Hematopoietic multipotent progenitor cell treated with erythropoietin and hydrocortisone succinate and interleukin-3 and kit ligand, for 8 days (in vitro differentiated cells): Measurements from ENCODE around the gene TMEM238.

Experiments
- DNase-seq: peaks from one replicate; pipeline ENCODE4 v3.0.0-alpha.2; 2015

TMEM238 gene

DNA sequence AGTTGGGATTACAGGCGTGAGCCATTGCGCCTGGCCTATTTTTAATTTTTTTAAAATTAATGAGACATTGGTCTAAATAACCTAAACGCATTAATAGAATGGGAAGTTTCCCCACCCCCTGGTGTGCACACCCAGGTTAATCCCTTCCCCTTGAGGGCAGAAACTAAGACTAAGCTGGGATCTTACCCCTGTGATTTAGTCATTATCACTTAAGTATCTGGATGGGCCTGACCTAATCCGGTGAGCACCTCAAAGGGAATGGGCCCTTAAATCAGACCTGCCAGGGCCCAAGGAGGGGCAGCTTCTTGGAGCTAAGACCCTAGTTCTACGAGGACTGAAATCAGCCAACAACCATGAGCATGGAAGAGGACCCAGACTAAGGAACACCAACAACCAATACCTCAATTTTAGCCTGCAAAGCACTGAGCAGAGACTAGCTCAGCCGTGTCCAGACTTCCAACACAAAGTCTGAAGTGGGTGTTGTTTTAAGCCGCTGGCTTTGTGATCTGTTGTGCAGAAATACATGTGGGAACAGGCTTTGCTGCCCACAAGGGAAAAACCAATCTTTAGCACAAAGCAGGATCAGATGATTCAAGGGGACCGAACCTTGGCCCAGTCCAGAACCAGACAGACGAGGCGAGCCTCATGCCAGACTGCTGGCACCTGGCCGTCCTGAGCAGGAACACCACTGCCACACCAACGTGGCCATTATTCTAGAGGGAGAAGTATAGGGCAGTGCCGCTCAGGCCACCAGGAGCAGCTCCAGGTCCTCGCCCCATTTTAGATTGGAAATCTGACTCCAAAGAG lies 16.4 kb upstream of the TMEM238 start:
- no peak for DNase-seq

DNA sequence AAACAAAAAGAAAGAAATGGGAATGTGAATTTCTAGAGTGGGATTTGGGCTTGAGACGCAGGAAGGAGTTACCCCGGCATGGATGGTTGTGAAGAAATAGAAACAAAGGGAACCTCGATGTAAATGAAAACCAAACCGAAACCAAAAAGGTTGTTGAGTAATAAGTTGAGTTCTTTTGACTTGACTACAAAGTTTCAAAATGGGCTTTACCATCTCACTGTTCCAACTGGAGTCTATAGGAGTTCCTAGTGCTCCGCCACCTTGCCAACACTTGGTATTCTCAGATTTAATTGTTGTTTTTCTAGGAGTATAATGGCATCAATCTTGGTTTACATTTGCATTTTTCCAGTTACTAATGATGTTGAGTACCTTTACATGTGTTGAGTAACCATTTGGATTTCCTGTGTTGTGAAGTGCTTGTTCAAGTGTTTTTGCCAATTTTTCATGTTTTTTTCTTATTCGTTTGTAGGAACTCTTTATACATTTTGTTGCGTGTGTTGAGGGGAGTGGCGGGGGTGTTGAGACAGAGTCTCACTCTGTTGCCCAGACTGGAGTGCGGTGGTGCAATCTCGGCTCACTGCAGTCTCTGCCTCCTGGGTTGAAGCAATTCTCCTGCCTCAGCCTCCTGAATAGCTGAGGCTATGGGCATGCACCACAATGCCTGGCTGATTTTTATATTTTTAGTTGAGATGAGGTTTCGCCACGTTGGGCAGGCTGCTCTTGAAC lies 14.3 kb upstream of the TMEM238 start:
- no peak for DNase-seq

DNA sequence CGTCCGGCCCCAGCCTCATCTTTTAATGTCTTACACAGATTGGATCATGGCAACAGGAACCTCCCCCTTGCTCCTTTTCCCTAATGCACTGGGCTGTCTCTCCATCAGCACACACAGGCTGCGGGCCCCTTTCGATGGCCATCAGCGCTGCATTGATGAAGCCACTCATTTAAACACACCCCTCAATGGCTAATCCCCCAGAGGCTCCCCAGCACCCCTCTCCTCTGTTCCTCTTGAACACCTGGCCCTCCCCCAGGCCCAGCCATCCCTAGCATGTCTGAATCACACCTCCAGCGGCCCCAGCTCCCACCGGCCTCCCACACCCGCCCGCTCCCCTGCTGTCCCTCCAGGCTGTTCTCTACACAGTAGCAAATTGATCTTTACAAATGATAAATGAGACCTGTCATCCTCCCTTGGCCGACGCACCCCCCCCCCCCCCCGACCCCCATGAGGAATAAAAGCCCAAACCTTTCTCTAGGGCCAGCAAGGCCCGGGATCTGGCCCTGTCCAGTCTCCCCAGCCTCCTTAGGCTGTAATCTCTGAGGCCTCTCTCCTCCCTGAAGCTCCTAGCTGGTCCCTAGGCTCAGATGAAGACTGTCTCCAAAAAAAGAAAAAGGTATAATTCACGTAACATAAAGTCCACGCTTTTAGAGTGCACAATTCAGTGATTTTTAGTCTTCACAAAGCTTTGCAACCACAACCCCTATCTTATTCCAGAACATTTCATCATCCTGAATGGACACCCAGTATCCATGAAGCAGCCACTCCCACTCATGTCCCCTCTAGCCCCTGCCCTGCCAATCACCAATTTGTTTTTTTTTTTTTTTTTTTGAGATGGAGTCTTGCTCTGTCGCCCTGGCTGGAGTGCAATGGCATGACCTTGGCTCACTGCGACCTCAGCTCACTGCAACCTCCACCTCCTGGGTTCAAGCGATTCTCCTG lies 9.0 kb upstream of the TMEM238 start:
- DNase-seq = no peak

DNA sequence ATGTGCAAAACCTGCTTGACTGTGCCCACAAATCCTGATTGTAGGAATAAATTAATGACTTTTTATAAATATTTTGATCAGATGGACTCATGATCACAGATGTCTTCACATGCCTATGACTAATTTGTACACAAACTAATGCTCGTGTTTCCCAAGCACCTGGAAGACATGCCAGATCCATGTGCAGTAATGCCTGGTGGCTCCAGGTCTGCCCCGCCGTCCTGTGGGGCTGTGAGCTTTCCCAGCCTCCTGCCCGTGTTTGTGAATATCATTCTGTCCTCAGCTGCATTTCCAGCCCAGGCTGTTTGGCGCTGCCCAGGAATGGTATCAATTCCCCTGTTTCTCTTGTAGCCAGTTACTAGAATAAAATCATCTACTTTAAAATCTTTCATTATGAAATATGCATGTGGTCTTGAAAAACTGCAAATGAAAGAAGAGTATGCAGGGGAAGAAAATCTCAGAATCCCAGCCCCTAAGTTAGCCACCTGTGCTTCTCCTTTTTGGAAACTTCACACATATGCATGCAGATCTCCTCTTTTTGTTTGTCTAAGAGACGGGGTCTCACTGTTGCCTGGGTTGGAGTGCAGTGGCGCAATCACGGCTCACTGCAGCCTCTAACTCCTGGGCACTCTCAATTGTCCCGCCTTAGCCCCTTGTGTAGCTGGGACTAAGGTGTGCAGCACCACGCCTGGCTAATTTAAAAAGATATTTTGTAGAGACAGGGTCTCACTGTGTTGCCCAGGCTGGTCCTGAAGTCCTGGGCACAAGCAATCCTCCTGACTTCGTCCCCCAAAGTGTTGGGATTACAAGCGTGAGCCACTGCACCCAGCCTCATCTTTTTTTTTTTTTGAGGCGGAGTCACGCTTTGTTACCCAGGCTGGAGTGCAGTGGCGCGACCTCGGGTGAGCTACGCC lies 7.9 kb upstream of the TMEM238 start:
- no peak for DNase-seq

DNA sequence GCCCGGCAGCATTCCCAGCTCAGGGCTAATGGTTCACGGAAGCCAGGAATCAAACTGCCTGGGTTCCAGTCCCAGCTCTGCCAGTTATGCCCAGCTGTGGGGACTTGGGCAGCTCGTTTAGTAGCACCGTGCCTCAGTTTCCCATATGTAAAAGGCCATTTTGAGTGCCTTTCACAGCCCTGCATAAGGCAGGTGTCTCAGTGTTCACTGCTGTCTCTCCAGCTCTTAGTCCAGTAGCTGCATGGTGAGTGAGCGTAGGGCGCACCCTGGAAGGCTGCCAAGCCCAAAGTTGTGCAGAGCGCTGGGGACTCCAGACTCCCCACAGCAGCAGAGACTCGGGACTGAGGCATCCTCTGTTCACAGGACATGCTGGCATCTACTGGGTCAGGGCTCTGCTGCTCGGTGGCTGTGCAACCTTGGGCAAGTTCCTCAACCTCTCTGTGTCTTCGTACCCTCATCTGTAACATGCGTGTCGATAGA lies 7.1 kb upstream of the TMEM238 start:
- DNase-seq = peak; percentile 59

DNA sequence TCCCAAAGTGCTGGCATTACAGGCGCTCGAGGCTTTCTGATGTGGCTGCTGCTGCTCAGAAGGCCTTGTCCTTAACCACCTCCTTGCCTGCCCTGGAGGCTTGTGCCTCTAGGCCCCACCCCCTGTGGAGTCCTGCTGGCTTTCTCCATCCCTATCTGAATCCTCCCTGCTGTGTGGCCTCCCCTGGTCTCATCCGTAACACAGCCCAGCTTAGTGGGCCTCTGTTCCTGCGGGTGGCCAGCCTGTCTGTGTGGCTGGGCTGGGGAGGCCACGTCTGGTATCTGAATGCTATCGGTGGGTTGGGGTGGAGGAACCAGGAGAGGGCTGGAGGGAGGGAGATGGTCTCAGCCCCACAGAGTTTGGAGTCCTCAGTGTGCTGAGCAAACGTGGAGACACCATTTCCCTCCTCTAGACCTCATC lies 6.4 kb upstream of the TMEM238 start:
- peak; percentile 25 for DNase-seq

DNA sequence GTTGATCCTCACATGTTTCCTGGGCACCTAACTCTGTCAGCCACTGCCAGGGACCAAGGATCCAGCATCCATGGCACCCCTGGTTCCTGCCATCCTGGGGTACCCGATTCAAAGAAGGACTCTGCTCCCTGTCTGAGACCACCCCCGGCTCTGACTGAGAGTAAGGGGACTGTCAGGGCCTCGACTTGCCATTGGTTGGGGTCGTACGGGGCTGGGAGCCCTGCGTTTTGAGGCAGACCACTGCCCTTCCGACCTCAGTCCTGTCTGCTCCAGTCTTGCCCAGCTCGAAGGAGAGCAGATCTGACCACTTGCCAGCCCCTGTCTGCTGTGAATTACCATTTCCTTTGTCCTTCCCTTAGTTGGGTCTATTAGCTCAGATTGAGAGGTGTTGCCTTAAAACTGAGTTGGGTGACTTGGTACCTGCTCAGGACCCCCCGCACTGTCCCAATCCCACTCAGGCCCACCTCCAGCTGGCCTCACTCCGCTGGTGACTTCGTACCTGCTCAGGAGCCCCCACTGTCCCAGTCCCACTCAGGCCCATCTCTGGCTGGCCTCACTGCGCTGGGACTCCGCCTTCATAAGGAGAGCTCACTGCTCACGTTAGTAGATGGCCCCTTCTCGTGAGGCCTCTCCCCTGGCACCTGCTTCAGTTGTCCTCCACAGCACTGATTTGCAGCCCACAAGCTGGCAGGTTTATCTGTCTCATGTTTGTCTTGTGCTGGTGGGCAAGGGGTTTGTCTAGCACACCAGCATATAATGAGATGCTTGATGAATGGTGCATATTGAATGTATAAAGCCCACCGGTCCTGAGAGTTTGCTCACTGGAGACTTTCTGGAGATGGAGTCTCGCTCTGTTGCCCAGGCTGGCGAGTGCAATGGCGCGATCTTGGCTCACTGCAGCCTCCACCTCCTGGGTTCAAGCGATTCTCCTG lies 5.6 kb upstream of the TMEM238 start:
- DNase-seq = no peak

DNA sequence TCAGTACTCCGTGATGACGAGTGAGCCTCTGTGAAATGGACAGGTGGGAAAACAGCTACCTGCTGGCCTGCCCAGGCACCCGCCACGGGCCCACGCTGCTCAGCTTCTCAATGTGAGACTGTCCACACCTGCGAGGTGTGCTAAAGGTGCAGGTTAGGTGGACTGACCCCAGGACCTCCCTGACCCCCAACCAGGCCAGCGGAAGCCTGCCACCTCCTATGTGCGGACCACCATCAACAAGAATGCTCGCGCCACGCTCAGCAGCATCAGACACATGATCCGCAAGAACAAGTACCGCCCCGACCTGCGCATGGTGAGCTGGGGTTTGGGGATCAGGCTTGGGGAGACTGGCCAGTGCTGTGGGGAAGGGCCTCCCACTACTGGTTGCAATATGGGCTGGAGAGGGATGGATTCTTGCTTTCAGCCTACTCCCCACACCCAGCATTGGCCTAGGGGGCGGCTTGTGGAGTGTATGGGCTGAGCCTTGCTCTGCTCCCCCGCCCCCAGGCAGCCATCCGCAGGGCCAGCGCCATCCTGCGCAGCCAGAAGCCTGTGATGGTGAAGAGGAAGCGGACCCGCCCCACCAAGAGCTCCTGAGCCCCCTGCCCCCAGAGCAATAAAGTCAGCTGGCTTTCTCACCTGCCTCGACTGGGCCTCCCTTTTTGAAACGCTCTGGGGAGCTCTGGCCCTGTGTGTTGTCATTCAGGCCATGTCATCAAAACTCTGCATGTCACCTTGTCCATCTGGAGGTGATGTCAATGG lies 3.8 kb upstream of the TMEM238 start:
- no peak for DNase-seq

DNA sequence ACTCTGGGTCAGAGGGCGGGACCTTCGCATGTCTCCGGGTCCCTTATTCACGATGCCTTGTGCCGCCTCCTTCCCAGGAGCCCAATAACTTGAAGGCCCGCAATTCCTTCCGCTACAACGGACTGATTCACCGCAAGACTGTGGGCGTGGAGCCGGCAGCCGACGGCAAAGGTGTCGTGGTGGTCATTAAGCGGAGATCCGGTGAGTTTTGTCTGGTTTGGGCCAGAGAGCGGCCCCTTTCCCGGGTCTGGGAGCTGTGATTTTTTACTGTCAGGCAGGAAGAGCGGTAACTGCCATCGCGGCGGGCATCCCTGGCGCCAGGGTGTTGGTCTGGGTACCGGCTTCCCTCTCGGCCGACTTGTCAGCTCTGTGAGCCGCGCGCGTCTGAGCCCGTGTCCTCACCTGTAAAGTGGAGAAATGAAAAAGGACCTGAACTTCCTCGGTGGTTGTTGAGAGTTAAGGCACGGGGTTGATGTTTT lies 2.4 kb upstream of the TMEM238 start:
- no peak for DNase-seq

DNA sequence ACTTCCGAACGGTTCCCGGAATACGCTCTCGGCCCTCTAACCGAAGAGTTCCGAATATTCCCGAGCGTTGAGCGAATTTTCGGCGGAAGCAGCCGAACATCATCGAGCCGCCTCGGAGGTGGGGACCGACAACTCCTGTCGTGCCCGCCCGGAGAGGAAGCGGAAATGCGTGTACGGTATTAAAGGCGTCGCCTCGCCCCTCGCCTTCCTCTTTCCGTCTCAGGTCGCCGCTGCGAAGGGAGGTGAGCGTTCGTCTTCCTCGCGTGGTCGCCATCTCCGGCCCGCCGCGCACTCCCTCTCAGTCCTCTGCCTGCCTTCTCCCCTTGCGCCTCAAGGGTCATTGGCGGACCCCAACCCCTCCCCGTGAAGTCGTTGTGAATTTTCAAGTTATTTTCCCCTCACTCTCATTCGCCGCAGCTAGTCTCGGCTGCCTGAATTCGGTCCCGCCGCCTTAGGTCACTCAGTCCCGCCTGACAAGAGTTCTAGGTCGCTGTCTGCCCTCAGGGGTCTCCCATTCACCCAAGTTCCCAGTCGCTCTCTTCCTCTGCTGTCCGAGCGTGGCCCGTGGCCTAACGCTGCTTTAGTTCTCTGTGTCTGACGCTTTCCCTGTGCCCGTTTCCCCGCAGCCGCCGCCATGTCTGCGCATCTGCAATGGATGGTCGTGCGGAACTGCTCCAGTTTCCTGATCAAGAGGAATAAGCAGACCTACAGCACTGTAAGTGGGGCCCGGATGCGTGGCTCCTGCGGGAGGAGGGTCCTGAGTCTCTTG lies 1.8 kb upstream of the TMEM238 start, which contains the start of gene RPL28:
Gene RPL28, plus strand, starts transcription at position 209 of the 769 bp plus-strand sequence. Its CDS starts 426 bp downstream, at position 635.
- DNase-seq = peak; percentile 99

DNA sequence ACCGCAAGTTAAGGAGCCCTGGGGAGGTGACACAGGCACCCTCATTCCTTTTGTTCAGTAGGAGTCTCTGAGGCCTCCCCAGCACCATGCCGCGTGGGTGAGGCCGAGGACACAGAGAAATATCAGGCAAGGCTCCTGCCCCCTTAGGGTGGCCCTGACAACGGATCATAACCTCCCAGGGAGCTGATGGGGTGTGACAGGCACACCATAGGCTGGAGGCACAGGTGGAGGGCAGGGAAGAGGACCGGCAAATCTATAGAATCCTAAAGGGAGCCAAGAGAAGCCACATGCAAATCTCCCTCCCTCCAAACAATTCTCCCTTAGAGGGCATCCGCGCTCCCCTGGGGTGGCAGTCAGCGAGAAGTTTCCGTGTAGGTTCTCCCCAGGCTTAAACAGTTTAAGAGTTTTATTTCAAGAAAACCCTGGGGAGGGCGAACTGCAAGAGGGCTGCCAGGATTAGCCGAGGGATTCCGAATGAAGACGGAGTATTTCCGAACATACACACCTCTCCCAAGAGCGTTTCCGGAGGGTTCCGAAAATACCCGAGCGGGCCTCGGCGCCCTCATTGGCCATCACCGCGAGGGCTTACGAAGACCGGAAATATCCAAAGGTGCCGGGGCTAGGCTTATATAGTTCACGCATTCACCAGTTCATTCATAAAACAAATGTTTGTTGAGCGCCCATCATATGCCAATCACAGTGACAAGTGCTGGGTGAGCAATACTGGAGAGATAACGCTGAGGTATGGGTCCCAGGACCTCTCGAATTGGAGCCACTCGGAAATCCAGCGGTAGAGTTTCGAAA lies 1.0 kb upstream of the TMEM238 start:
- DNase-seq = peak; percentile 97

DNA sequence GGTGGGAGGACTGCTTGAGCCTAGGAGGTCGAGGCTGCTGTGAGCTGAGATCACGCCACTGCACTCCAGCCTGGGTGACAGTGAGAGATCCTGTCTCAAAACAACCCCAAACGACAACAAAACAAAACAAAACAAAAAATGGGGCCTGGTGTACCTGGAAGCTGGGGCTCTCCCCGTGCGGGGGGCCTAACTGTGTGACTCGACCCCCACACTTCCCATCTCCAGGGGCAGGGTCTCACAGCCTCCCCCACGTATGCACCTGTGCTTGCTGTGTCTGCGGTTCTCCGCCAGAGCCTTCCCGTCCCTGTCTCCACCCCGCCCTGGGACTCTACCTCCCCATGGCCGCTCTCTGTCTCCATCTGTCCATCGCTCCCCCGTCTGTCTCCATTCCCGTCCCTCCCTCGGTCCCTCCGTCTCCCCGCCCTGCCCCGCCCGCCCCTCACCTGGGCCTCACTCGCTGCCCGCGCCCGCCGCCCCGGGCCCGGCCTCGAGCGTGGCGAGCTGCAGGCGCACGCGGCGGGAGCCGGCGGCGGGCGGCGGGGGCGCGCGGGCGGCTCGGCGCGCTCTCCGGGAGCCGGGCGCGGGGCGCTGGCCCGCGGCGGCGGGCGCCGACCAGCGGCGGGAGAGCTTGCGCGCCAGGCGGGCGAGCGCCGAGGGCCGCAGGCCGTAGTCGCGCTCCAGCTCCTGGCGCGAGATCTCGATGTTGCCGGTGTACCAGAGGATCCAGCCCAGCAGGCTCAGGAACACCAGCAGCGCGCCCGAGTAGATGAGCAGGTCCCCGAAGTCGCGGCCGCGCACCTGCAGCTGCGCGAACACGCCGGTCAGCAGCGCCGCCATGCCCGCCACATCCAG lies 587 bp downstream of the TMEM238 start:
- peak; percentile 57 for DNase-seq

DNA sequence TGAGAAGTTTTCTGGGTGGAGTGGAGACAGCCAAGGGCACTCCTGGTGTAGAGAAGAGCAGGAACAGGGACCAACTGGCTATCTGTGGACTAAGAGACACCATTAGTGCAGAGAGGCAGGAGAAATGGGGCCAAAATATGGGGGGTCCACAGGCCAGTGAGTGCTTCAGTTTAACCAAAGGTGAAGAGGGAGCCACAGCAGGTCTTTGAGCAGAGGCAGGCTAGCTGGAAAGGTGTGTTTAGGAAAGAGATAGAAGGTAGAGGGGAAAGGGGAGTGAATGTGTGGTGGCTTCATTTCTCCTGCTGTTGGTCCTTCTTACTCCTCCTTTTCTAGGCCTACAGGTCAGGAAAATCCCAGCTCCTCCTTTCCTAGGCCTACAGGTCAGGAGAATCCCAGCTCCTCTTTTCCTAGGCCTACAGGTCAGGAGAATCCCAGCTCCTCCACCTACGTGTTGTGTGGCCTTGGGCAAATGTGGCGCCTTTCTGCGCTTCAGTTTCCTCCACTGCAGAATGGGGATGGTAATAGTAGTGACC lies 1.5 kb downstream of the TMEM238 start:
- no peak for DNase-seq

DNA sequence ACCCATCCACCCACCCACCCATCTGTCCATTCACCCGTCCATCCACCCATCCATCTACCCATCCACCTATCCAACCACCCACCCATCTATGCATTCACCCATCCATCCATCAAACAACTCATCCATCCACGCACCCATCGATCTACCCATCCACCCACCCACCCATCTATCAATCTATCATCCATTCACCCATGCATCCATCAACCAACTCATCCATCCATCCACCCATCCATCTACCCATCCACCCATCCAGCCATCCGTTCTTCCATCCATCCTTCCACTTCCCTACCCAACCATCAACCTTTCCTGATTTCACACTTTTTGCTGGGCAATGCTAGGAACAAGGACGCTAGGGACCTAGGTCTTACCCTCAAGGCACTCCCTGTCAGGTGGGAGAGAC lies 2.1 kb downstream of the TMEM238 start:
- DNase-seq = no peak

DNA sequence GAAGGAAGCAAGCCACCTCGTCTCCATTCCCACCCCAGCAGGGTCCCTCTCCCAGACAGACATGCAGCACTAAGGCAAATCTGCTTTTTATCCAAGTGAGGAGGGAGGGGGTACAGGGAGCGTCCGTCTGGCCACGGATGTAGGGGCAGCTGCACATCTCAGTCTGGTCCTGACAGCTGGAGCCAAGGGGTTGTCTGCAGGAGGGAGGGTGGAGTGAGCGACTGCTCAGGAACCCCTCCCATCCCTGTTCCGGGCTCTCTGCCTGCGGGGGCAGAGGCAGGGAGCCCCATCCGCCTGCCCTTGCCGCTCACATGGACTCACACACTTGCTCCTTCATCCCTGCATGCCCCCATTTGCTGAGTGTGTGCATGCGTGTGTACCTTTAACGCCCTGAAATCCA lies 4.9 kb downstream of the TMEM238 start:
- no peak for DNase-seq

DNA sequence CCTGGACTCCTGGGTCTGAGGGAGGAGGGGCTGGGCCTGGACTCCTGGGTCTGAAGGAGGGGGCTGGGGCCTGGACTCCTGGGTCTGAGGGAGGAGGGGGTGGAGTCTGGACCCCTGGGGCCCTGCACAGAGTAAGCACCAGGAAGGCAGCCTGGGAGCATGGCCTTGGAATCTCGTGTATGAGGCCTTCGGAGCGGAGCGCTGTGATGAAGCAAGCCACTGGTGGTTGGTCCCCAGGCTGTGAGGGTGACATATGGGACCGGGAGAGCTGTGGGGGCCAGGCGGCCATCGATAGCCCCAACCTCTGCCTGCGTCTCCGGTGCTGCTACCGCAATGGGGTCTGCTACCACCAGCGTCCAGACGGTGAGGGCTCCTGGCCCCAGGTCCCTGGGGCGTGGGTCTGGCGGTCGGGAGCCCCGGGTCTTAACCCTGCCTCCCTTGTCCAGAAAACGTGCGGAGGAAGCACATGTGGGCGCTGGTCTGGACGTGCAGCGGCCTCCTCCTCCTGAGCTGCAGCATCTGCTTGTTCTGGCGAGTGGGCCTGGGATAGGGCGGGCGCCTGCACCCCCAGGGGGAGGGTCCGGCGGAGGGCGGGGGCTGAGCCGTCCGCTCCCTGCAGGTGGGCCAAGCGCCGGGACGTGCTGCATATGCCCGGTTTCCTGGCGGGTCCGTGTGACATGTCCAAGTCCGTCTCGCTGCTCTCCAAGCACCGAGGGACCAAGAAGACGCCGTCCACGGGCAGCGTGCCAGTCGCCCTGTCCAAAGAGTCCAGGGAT lies 6.5 kb downstream of the TMEM238 start:
- DNase-seq = no peak
